C1 segment of cervical spinal cord (tissue), 14 donors: ENCODE measurements around the gene COL4A5.
"Not testable (repeated sequence)": the region's sequence is repeated elsewhere in the genome, so short reads cannot be mapped to it uniquely, and the experiment has no call there.

Experiments
- DNase-seq, 14 donors: peaks; one replicate each; lab custom pipeline; 2025; lab: John Stamatoyannopoulos, UW

The COL4A5 gene

GRCh38 chrX:108439426-108439942 is at the start of gene COL4A5:
Gene COL4A5 (plus strand): TSS chrX:108439838. CDS start chrX:108440126, 288 bp downstream.
- DNase-seq: peak in 6 of 14 donors; percentile 1 to 21 (median 2)

GRCh38 chrX:108390976-108391717 is 48.5 kb upstream of the COL4A5 start:
- not testable (repeated sequence) for DNase-seq

DNA sequence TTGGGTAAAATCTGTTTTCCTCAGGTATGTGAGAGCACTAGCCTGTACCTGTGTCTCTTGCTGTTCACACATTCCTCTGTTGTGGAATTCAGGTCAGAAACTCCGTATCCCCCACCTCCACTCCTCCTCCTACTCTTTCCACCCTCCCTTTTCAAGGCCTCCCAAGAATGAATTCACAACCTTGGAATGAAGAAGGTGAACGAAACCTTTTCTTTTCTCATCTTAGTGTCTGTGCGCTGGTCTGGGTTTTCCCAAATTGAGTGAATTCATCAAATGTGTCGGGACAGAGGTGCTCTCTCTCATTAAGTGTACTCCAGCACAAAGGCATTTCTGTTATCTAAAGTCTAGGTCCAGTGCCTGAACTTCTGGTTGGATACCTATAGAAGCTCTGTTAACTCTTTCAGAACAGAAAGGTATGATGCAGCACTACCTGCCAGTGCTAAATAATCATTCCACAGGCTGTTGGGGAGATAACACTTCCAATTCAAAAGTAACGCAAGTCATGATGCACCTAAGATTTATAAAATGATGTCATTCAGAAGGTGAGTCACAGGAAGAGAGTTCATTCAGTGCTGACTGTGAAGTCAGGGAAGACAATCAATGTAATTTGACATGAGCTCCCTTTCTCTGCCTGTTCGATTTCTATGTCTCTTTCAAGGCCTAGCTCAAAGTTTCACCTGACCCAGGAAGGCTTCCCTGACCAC is 43.3 kb upstream of the COL4A5 start:
- no peak for DNase-seq

GRCh38 chrX:108396986-108397385 is 42.7 kb upstream of the COL4A5 start:
- no peak for DNase-seq

- DNase-seq: no peak
These were observed 41.8 kb upstream of the COL4A5 start for GRCh38 chrX:108397627-108398391.

GRCh38 chrX:108399418-108400165 is 40.0 kb upstream of the COL4A5 start:
- peak in 1 of 14 donors; percentile 0 for DNase-seq

DNA sequence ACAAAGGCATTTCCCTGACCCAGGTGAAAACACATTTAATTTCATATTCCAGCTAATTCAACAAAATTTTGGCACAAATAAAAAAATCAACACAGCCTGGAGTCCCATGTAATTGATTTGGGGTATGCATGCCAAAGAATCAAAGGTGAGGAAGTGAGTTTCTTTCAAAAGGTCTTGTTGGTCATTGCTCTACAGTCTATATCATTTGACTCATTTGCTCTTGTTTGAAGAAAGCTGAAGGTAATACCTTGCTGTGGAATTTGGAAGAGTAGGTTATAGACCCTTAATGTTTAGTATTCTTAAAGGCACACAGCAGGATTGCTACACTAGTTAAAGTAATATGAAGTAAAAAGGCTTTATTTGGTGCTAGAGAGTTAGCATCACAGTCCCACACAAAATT is 26.9 kb upstream of the COL4A5 start:
- DNase-seq: no peak

GRCh38 chrX:108415146-108415545 is 24.5 kb upstream of the COL4A5 start:
- no peak for DNase-seq

GRCh38 chrX:108415891-108416290 is 23.7 kb upstream of the COL4A5 start:
- DNase-seq: no peak

- no peak for DNase-seq
These were observed 22.4 kb upstream of the COL4A5 start for GRCh38 chrX:108417257-108417656.

GRCh38 chrX:108419401-108419800 is 20.2 kb upstream of the COL4A5 start:
- no peak for DNase-seq

DNA sequence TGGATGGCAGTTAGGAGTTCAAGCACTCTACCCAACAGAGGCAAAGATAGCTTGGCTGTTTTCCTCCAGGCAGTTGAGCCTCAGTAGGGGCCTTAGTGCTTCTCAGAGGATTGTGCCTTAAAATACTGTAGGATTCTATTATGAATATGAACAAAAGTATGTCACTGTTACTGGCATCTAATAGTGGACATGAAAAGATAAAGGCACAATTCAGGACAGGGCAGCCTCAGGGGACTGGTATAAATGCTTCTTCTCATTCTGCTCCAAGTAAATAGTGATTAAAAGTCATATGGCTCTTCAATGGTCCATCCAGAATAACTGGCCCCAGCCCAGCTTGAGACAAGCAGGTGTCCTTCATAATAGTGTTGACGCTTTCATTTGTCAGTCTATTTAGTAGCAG is 19.2 kb upstream of the COL4A5 start:
- no peak for DNase-seq

DNA sequence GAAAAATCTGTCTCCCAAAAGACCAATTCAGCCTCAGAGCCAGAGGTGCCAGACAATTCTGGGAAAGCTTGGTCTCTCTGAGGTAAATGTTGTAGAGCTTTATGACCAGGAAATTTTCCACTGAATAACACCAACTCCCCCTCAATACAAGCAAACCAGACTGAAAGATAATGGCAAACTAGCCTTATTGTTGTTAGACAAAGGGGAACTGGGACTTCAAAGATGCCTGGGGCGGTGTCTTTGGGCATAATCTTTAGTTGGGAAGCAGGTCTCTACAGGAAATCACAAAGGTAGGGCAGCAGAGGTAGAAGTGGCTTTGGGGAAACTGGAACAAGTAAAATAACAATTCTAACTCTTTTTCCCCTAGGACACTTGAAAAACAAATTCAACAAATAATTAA is 13.4 kb upstream of the COL4A5 start:
- no peak for DNase-seq

- no peak for DNase-seq
These were observed 4.4 kb upstream of the COL4A5 start for GRCh38 chrX:108435261-108435660.

DNA sequence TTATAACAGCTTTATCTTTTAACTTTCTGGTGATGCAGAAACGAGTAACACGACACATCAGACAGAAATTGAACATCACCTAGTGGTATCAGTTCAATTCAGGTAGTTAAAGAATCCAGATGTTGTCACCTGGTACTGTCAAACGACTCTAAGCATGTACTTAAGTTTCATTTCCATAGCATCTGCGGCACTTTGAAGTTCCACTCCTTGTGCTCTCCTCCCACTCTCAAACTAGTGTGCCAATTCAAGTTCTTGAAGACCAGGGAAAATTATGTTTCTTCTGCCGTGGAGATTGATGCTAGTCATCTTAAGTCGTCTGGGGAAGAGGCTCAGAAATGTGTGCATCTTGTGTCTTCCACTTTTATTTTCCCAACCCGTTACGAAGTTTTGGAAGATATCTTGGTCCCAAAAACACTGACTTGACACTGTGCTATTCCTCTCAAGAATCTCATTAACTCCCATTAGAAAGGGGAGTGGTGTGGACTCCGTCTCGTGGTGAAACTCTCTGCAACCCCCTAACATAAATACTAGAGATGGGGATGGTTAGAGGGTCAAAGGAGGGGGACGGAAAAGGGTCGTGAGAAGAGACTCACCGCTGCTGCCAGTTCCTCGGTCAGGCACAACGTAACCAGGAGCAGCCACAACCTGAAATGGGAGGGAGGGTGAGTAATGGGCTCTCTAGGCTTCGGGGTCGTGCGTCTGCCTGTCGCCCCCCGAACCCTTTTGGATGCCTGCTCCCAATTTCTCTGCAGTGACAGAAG is 2.1 kb upstream of the COL4A5 start:
- DNase-seq: no peak

DNA sequence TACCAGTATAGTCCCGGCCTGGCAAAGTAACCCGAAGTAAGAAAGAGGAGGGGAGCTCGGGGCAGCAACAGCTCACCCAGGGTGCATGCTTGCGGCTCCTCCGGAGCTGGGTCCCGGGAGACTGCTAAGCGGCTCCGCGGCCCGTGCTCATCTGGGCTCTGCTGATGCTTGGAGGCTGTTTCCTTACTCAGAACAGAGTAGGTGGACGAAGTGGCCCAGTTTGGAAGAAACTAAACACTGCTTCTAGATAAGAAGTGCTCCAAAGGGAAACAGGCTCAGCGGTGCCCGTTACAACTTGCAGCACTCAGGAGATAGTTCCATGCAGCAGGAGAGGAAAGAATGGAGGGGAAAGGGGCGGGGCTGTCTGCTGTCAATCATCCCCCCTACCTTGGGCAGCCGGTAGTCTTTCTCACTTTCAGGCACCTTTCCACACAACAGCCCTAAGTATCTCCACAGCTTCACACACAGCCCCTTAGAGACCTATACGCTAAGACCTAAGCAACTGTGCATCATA is 1.5 kb upstream of the COL4A5 start, which contains the start of gene COL4A6:
Gene COL4A6 (minus strand): TSS at position 313 of the 514 bp plus-strand sequence. CDS start 226 bp downstream, at position 87.
- peak in 3 of 14 donors; percentile 0 to 3 (median 2) for DNase-seq

- peak in 2 of 14 donors; percentile 20 to 21 for DNase-seq
These were observed 491 bp downstream of the COL4A5 start for GRCh38 chrX:108439961-108440696.

GRCh38 chrX:108442901-108443464 is 3.3 kb downstream of the COL4A5 start:
- no peak for DNase-seq

DNA sequence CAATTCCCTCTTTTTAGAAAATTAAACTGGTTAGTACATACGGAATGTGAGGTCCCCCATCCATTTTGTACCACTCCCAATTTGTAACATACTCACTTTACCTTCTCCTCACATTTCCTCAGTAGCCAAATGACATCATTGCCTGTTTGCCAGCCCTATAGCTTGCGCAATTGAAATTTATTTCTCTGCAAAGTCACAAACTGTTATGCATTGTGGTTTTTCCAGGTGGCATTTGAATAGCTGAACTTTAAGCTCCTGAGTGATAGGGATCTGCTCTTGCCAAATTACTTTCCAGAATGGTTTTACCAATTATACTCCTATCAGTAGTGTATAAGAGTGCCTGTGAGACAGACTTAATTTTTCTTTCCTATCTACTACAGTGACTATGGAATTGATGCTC is 7.7 kb downstream of the COL4A5 start:
- no peak for DNase-seq
